GM12891 (cell line): ENCODE data around the gene PXMP2.

Source experiments
- PAX5 ChIP-seq: IDR thresholded peaks from 2 replicates; pipeline ENCODE4 v1.6.1; 2011; ENCODE audit warnings: low read length, moderate library complexity, mild to moderate bottlenecking; ENCODE audit not compliant: insufficient read depth, severe bottlenecking
- POLR2A ChIP-seq: IDR thresholded peaks from 2 replicates; pipeline ENCODE4 v1.6.1; 2011; ENCODE audit warnings: low read depth, low read length, control low read depth
- POLR2AphosphoS5 ChIP-seq: IDR thresholded peaks from 2 replicates; pipeline ENCODE4 v1.6.1; 2011; ENCODE audit warnings: low read depth, low read length, control low read depth

DNA sequence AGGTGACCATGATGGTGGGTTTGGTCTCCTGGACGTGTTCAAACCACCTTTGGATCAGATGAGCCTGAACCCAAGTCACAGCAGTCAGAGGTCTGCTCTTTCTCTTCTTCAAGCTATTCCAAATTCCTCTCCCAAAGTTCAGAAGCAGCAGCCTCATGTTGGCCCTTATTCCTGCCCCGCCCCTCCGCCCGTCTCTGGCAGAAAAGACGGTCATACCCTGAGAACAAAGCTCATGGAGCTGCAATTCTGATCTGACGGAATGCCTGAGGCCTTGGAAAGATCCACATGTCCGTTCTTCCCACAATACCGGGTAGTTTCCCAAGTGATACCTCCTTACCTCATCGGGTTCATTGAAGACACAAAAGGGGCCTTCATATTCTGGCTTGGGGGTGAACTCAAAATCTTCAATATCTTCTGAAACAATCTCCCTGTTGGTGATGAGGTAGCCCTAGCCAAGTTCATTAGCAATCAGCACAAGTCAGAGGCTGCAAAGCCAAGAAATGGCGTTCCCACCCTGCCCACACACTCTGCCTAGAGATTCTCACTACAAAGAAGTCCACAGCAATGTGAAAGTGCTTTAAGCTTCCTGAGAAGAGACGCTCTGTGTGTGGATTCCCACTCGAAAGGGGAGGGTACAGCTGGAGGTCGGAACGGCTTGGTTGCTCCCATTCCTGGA is 11.5 kb upstream of the PXMP2 start:
- TF ChIP-seq POLR2A: no peak
- no peak for TF ChIP-seq PAX5
- no peak for TF ChIP-seq POLR2AphosphoS5
